Heart left ventricle (tissue), 13 donors: ENCODE measurements around the gene PFN2.

Source experiments
- POLR2A ChIP-seq, 2 donors: fragments of 450-650 bp; IDR thresholded peaks; one replicate each; pipeline ENCODE4 v1.6.1; 2017; ENCODE audit warnings: antibody characterized with exemption in 2 of 2, mild to moderate bottlenecking in 2 of 2, moderate library complexity in 2 of 2
- TF ChIP-seq, protein P1 (sequence below), 12 donors: fragments of 200-600 bp; sonication (generic) in 4 of 12; IDR thresholded peaks; one replicate each; pipeline versions ENCODE4 v1.5.0 to v1.8.0; 2018 to 2022; ENCODE audit warnings: antibody characterized with exemption in 12 of 12, mild to moderate bottlenecking in 5 of 12
- donor health status: ischemic (EF 13 %, LVEDD 7.1; RV severe dilation, severe dysfunction).
- donor health status: DM: no; HTN: yes; CAD: no.
- donor health status: DM: no; HTN: no; CAD: no.
- donor health status: ischemic (EF 25% LVEDD 6.9; RV normal size, moderate dysfunction).
- donor health status: ischemic (EF 25% LVEDD 5.7; RV mildly dilated, moderate dysfunction).
- donor health status: ischemic (EF 35%, LVEDD 5.7; RV mildly dilated, moderate dysfunction).
- donor health status: nonischemic (EF 11% LVEDD 7.7; RV severe dilation, severe dysfunction).
- donor health status: DM: yes; HTN: yes; CAD: no.
- donor health status: PGD.
- donor health status: ischemic (EF 29% LVEDD 5.4; RV normal size, mild dysfunction).
- donor health status: nonischemic (EF 23%, LVEDD 6.1; RV moderate dilation, normal function).

- TF ChIP-seq, protein P1, sequence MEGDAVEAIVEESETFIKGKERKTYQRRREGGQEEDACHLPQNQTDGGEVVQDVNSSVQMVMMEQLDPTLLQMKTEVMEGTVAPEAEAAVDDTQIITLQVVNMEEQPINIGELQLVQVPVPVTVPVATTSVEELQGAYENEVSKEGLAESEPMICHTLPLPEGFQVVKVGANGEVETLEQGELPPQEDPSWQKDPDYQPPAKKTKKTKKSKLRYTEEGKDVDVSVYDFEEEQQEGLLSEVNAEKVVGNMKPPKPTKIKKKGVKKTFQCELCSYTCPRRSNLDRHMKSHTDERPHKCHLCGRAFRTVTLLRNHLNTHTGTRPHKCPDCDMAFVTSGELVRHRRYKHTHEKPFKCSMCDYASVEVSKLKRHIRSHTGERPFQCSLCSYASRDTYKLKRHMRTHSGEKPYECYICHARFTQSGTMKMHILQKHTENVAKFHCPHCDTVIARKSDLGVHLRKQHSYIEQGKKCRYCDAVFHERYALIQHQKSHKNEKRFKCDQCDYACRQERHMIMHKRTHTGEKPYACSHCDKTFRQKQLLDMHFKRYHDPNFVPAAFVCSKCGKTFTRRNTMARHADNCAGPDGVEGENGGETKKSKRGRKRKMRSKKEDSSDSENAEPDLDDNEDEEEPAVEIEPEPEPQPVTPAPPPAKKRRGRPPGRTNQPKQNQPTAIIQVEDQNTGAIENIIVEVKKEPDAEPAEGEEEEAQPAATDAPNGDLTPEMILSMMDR (IDR thresholded peaks at IDR 0.05) = no peak
- no peak for TF ChIP-seq POLR2A (IDR thresholded peaks at IDR 0.05)
Observed at GRCh38 chr3:149920119-149920518, 50.6 kb downstream of the PFN2 start.
